ENCODE results near the gene COL11A2.
A peak's percentile ranks its signal among the peaks of the same experiment; 100 is the strongest.

COL11A2 gene

GRCh38 chr6:33206027-33206863, 14.0 kb upstream of the COL11A2 start:
- DNase-seq = no peak

GRCh38 chr6:33205191-33206026, 13.1 kb upstream of the COL11A2 start:
- DNase-seq = no peak

- DNase-seq = peak; percentile 91
Measured at GRCh38 chr6:33204415-33205190, 12.3 kb upstream of the COL11A2 start, which contains the start of gene HSD17B8. HSD17B8 (plus strand) TSS chr6:33204655; CDS start chr6:33204669, 14 bp downstream.

GRCh38 chr6:33204165-33204414, 11.8 kb upstream of the COL11A2 start:
- no peak for DNase-seq

GRCh38 chr6:33203443-33204164, 11.3 kb upstream of the COL11A2 start:
- no peak for DNase-seq

- no peak for DNase-seq
Measured at GRCh38 chr6:33202799-33203198, 10.5 kb upstream of the COL11A2 start.

GRCh38 chr6:33201935-33202334, 9.7 kb upstream of the COL11A2 start:
- no peak for DNase-seq

- no peak for DNase-seq
Measured at GRCh38 chr6:33201147-33201545, 8.9 kb upstream of the COL11A2 start.

GRCh38 chr6:33200219-33201146, 8.2 kb upstream of the COL11A2 start, which contains the start of the genes RXRB and SLC39A7:
RXRB (minus strand) TSS chr6:33200665; CDS start chr6:33200476, 189 bp downstream.
SLC39A7 (plus strand) TSS chr6:33200867; CDS start chr6:33201246, 379 bp downstream.
- peak; percentile 98 for DNase-seq

- peak; percentile 78 for DNase-seq
Measured at GRCh38 chr6:33199687-33200218, 7.5 kb upstream of the COL11A2 start.

GRCh38 chr6:33198853-33199436, 6.7 kb upstream of the COL11A2 start:
- DNase-seq = no peak

- no peak for DNase-seq
Measured at GRCh38 chr6:33198159-33198852, 6.0 kb upstream of the COL11A2 start.

- no peak for DNase-seq
Measured at GRCh38 chr6:33197431-33198048, 5.3 kb upstream of the COL11A2 start.

GRCh38 chr6:33195304-33196165, 3.3 kb upstream of the COL11A2 start:
- no peak for DNase-seq

- no peak for DNase-seq
Measured at GRCh38 chr6:33194431-33194979, 2.2 kb upstream of the COL11A2 start.

GRCh38 chr6:33193619-33194018, 1.4 kb upstream of the COL11A2 start:
- no peak for DNase-seq

GRCh38 chr6:33192671-33193602, 670 bp upstream of the COL11A2 start:
- DNase-seq = no peak
